HepG2 (cell line): ENCODE data around the gene AMER1.

Experiments used
- POLR2A ChIP-seq, 2 experiments: IDR thresholded peaks; 2 replicates each; pipeline ENCODE4 v1.6.1; 2011; ENCODE audit warnings: low read depth in 2 of 2, low read length in 2 of 2, mild to moderate bottlenecking in 1 of 2, moderate library complexity in 1 of 2; ENCODE audit not compliant: insufficient read depth in 1 of 2
- ZNF407 ChIP-seq: sonication (generic); formaldehyde crosslinking; IDR thresholded peaks from one replicate; pipeline ENCODE4 v1.5.1; 2020; ENCODE audit warnings: mild to moderate bottlenecking, missing genetic modification reagents; ENCODE audit errors: not compliant biosample characterization
- ZNF510 ChIP-seq: sonication (generic); formaldehyde crosslinking; IDR thresholded peaks from 2 replicates; pipeline ENCODE4 v1.4.0; 2020; ENCODE audit warnings: low read depth, mild to moderate bottlenecking, missing genetic modification reagents

- TF ChIP-seq ZNF510 (CRISPR knock-in tag): no peak
- TF ChIP-seq ZNF407 (CRISPR knock-in tag): no peak
- TF ChIP-seq POLR2A (IDR thresholded peaks at IDR 0.05; ENCODE audit: insufficient read depth in 1 of 2, low read depth in 2 of 2, low read length in 2 of 2): no peak
These were observed 23.6 kb upstream of the AMER1 start for GRCh38 chrX:64229154-64229553.
